Measurements from ENCODE around the gene ENHO.
"Not testable (repeated sequence)": the region's sequence is repeated elsewhere in the genome, so short reads cannot be mapped to it uniquely, and the experiment has no call there.

Gene ENHO

DNA sequence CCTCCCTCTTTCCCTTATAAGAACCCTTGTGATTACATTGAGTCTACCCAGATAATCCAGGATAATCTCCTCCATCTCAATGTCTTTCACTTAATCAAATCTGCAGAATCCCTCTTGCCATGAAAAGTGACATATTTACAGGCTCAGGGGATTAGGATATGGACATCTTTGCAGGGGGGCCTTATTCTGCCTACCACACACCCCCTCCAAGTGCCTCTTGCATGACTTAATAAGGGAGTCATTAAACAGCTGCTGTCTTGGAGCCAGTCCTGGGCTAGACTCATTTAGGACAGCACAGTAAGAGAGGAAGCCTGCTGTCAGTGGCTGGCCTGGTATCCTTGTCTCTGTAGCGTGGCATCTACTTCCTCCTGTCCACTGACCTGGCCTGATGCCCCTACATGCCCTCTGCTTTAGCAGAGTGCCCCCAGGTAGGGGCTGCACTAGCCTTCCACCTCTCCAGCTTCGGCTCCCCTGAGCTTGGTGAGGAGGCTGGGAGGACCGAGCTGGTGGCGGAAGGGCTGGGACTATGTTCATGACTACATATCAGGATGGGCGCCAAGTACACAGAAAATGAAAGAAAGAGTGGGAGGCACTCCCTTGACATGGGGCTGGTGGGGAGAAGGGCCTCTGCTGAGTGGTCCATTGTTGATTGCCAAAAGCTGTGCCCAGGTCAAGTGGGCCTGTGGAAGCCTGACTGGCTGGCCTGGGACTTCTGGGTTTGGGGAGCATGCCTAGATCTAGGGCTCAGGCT is 17.2 kb downstream of the ENHO start:
- DNase-seq = no peak

DNA sequence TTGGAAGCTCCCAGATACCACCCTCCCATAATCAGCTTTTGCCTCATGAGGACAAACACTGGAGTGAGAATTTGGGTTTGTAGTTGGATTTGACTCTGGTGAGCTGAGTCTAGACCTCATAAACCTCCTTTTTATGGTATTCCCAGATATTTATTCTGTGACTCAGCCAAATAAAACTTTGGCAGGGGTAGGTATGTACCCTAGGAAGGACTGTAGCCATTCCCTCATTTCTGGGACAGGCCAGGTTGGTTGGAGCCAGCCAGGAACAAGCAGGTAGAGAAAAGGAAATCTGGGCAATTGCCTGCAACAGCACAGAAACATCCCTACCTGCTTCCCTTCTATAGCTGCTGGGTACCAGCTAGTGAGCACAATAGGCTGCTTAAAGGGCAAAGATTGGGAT is 19.4 kb downstream of the ENHO start:
- no peak for DNase-seq

DNA sequence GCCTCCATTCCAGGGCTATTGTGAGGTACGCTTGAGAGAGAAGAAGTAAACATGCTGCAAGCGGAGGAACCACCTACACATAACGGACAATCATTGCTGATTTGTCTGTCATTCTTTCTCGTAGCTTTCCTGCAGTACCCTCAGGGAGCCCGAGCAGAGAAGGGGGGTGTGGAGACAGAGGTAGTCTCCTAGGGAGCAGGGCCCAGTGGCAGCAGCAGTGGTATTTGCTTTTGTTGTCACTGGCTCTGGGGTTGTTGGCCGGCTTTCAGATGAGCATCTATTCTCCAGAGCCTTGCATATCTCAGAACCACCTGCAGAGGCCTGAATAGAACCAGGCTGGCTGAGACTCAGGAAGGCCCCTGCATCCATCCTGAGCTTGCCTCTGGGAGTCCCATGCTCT is 19.9 kb downstream of the ENHO start:
- no peak for DNase-seq

DNA sequence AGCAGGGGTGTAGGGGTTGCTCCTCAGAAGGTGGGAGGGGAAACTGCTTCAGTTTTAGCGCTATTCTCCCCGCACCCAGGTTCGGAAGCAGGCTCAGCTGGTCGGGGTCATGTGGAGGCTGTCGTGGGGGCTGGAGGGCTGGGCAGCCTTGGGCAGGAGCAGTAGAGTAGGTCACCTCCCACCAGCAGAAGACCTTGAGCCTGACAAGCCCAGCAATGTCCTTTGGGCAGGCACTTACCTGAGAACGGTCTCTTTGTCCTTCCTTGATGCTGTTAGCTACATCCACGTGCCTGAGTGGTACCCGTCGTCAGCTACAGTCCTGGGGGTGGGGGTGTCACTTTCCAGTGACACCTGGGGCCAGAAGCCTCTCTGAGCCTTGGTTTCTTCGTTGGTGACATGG is 20.3 kb downstream of the ENHO start:
- DNase-seq = no peak

DNA sequence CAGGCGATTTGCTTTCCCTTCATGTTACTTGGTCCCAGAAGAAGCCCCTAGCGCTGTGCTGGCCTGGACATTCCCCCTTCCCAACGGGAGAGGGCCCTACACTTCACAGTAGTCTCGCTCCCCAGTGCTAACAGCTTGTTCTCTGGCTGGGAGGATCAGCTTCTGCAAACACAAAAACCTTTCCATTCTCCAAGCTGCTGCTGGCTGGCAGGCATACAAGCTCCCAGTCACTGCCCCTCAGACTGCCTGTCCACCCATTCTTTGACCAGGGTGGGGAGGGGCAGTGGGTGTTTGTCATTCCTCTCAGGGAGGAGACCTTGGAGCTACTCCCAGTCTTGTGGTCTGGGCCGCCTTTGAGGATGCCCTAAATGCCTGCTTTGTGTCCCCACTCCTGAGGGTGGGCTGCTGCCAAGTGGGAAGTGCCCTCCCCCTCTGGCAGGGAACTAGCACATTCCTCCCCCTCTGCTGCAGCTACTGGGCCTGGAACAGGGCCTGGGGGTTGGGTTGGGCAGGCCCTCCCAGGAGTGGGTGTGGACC is 20.8 kb downstream of the ENHO start:
- DNase-seq = no peak

DNA sequence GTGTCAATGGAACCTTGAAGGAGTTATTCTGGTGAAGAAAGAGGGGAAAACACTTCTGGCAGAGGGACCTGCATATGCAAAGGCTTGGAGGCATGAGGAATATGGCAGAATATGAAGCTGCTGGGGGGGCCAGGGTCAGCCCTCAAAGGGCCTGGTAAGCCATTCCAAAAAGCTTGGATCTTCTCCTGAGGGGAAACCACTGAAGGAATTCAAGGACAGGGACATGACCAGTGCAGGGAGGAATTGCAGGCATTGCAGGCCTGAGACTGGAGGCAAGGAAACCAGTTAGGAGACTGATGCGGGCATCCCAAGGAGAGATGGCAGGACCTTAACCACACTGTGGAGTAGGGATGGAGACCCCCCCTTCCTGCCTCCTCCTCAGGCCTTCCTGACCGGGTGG is 21.4 kb downstream of the ENHO start:
- DNase-seq = no peak

DNA sequence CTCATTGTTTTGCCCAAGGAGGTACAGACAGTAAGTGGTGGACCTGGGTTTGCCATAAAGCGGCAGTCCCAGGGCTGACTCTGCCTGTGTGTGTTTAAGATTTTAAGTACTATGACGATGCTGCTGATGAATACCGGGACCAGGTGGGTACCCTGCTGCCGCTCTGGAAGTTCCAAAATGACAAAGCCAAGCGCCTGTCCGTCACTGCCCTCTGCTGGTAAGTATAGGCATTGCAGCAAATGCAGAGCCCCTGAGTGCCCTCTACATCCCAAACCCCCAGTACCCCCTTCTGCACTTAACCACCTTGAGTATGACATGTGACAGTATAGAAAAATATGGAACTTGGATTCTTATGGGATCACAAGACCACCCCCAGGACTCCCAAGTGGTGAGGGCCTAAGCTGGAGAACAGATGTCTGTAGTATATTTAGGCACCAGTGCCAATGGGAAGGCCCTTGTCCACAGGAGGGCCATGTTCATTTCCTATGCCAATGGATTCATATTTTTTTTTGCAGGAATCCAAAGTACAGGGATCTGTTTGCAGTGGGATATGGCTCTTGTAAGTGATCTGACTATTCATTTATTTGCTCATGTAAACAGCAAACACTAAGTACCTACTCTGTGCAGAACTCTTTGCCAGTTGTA is 22.0 kb downstream of the ENHO start:
- peak; percentile 71 for DNase-seq

DNA sequence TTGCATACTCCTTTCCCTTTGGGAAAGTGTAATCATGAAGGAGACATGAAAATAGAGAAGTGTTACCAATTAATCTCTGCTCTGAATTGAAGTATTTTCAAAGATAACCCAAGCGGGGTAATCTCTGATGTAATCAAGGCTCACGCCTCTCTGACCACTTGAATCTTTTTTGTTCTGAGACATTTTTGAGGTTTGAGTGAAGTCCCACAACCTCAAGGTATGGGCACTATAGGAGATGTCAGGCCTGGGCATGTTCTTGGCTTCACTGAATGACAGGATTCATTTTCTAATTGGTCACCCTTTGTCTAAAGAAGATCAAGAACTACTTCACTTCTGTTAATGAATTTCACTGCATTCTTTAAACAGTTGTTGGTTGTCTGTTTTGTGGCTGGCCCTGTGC is 23.7 kb downstream of the ENHO start:
- no peak for DNase-seq

DNA sequence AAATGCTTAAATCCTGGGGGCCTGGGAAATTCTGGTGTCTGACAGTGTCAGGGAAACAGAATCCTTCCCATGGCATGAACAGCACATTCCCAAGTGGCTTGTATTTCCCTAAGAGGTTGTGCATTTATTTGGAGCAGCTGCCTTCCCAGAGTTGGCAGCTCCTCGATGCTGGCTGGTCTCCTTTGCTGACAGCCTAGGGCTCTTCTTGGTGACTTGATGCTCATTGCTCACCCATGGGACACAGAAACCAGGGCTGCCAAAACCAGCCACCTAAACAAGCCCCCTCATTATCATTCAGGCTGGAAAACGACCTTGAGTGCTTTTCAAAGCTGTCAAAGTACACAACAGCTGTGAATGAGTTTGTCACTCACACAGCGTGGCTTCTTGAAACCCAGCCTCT is 24.2 kb downstream of the ENHO start:
- no peak for DNase-seq

DNA sequence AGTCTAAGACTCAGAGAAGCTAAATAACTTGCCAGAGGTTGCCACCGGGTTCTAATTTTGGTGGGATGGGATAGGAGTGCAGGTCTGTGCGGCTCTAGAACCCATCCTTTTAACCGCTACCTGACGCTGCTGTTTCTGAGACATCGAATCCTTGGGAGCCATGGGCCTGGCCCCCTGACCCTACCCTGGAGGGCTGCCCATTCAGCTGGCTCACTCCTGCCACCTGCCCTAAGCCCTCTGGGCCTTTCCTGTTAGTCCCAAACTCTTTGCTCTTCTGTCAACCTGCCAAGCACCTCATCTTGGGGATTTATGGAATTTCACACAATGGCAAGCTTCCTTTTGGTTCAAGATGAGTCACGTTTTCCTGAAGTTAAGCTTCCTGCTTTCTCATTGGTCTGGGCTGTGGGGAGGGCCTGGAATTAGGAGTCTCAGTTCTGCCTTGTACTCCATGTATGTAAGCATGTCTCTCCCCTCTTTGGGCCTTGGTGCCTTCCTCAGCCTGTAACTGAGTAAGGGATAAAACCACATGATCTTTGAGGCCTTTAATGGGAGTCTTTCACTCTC is 26.6 kb downstream of the ENHO start:
- DNase-seq = no peak

DNA sequence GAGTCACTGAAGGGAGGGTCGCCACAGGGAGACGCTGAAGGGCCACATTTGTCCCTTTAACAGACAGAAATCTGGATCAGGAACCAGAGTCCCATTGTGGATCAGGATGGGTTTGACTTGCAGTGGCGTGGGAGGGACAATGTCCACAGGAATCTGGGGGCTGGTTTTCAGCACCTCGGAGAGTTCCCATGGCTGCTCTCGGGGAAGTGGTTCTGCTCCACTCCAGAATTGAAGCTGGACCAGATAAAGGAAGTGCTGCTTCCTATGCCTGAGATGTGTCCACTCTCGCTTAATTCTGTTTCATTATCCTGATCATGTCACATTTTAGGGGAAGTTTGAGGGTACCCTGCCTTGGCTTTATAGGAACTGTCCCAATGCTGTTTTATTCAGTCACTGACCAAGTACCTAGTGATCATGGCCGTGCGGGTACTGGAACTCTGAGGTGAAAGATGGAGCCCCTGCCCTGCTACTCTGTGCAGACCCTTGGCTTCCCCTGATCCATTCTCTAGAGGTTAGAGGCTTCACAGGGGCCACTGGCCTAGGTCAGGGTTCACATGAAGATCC is 28.7 kb downstream of the ENHO start:
- DNase-seq = peak; percentile 7

DNA sequence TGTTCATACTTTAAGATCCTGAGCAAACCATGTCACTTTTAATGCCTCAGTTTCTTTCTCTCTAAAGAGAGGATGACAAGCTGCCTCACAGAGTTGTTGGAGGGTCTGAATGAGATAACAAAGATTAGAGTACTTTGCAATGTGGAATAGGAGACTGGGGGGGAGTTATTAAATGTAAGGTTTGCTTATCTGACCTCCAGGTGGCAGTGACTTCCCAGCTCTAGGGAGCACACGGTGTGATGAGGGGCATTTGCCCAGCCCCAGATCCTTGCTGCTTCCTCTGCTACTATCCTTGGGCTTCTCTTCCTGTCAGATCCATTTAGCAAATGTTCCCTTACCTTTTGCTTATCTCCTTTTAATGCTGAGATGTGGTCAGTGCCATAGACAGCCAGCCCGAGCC is 30.7 kb downstream of the ENHO start:
- peak; percentile 19 for DNase-seq

DNA sequence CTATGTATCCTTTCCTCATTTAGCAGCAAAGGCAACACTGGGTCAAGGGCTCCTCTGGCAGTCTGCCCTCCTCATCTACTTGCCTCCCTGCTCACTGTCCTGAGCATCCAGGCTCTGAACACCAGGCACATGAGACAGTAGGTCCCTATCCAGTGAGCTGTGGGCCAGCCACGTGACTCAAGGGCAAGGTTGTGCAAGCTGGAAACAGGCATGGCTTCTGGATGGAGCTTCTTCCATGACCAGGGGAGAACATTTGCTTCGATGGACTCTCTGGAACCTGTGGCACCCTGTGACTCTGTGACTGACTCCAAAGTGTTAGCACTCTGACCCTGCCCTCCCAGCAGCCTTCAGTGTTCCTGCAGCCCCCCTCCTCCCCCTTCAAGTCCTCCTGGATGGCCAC is 31.2 kb downstream of the ENHO start:
- DNase-seq = no peak

DNA sequence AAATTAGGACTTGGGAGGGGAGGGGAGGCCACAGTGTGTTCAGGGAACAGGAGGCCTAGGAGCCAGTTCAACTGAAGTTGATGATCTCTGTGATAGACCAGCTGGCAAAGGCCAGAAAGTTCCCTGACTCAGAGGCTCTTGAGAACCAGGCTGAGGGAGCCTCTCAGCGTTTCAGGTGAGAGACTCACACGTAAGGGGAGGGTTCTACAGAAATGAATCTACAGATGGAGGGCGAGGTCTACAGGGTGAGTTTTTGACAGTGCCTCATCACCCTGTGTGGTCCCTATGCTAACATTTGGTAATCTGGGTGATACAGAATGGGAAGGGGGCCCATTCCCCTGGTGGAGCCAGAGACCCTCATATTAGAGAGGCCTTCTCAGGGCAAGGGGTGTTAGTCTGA is 32.0 kb downstream of the ENHO start:
- DNase-seq = no peak

DNA sequence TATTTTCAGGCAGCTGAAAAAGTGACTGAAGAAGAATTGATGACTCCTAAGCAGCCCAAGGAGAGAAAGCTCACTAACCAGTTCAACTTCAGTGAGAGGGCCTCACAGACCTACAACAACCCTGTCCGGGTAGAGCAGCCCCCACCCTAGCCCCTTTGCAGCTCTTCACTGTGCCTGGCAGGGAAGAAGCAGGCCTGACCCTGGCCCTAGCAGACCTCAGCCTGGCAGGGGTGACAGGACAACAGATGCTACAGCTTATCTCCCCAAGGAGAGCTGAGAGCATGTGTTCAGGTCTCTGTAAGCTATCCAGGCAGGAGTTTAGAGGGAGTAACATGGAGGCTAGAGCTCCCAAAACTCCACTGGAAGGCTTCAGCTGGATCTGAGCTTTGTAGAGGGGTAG is 32.4 kb downstream of the ENHO start:
- no peak for DNase-seq

DNA sequence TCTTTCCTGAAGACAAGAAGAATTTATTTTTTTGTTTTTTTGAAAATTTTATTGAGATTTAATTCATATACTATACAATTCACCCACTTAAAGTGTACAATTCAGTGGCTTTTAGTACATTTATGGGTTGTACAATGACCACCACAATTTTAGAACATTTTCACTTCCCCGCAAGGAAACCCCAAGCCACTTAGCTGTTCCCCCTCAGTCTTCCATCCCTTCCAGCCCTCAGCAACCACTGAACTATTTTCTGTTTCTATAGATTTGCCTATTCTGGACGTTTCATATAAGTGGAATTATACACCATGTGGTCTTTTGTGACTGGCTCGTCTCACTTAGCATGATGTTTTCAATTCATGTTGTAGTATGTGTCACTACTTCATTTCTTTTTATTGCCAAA is 36.2 kb downstream of the ENHO start:
- no peak for DNase-seq

DNA sequence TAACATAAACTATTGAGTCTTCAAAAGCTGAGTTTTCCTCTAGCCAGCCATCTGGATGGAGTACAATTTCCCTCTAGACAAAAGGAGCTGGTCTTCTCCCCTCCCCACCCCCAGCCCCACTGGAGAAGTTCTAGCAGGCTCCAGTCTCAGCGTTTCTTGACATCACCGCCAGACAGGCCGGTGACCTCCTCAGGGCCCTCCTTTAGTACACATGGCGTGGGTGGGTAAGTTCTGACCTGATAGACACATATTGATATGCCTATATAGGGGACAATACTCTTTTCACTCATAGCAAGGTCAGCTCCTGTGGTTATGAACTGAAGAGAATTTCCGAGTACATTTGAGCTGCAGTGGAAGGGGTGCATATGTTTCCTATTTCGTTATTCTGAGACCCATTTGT is 37.0 kb downstream of the ENHO start:
- no peak for DNase-seq

DNA sequence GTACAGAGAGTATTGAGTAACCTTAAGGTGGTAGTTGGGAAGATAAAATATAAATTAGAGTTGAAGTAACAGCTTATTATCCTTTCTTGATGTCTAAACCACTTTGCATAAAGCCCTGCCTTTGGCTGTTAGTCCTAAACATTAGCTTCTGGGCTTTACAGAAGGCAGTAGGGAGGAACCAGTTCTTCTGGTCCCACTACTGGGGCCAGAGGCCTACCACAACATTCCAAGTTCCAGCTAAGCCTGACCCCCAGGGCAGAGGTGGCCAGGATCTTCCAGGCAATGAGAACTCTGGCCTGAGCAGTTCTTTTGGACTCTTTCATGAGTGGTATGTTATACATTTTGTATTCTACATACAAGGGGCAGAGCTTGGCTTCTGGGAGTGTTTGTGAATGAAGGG is 38.1 kb downstream of the ENHO start:
- DNase-seq = peak; percentile 18

DNA sequence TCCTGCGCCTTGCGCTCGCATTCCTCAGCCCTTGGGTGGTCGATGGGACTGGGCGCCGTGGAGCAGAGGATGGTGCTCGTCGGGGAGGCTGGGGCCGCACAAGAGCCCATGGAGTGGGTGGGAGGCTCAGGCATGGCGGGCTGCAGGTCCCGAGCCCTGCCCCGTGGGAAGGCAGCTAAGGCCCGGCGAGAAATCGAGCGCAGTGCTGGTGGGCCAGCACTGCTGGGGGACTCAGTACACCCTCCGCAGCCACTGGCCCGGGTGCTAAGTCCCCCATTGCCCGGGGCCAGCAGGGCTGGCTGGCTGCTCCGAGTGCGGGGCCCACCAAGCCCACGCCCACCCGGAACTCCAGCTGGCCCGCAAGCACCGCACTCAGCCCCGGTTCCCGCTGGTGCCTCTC is 40.0 kb downstream of the ENHO start:
- DNase-seq = not testable (repeated sequence)

DNA sequence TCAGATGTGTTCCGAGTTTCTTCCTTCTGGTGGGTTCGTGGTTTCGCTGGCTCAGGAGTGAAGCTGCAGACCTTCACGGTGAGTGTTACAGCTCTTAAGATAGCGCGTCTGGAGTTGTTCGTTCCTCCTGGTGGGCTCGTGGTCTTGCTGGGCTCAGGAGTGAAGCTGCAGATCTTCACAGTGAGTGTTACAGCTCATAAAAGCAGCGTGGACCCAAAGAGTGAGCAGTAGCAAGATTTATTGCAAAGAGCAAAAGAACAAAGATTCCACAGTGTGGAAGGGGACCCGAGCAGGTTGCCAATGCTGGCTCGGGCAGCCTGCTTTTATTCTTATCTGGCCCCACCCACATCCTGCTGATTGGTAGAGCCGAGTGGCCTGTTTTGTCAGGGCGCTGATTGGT is 41.2 kb downstream of the ENHO start:
- DNase-seq = not testable (repeated sequence)

DNA sequence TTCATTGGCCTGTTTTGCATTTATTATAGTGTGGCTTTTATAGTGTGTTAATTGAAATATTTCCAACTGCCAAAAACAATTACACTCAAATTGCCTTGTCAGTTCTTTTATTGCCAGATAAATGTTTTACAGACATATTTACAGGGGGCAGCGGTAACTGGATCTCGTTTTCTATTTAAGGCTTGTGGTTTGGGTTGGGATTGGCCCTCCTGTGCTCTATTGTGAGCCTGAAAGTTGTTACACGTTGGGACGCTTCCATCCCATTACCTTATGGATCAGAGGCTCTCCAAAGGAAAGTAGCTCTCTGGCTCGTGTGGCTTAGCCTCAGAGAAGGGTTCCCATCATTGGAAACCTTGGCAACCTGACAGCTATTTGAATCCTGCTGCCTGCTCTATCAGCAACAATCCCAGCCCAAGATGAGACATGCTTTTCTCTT is 43.3 kb downstream of the ENHO start:
- DNase-seq = no peak

DNA sequence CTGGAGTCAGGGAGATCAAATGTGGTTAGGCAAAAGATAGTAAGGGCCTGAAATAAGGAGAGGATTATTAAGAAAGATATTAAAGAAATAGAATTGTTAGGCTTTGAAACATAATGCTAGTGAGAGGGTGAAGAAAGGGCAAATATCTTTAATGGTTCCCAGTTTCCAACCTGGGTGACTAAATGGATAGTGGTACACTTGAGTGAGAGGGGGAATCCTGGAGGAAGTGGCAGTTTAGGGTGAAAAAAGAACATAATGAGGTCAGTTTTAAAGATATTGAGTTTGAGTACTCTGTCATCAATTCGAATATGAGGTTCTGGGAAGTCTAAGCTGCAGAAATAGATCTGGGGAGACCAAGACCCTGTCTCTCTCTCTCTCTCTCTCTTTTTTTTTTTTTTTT is 45.2 kb downstream of the ENHO start:
- no peak for DNase-seq

DNA sequence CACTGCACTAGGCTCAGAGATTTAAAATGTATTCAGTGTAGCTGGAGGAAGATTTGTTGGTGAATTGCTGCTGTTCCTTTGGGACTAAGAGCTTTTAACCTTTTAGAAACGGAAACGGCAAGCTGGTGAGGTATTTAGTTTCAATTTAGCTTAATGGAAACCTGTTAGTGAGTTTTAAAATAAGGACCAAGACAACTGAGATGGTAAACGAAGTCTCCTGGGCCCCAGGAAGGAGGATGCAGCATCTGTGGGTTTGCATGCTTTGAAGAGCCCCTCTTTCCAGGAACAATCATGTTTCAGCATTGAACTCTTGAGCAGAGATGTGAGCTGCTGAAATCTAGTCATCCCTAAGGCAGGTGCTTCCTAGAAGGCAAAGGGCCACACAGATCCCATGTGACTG is 47.7 kb downstream of the ENHO start:
- DNase-seq = no peak

Data from DMS53 (cell line).